Measurements from ENCODE around the gene MED1. TPM values are rescaled to one million over a fixed set of nuclear protein-coding genes. Genes with fewer than 3 reads are reported as not detected.
"Not testable (repeated sequence)": the region's sequence is repeated elsewhere in the genome, so short reads cannot be mapped to it uniquely, and the experiment has no call there.

Gene MED1
- total RNA-seq, 4 donors from 2014 or later = 20.8 to 38.3 (median 25.9) TPM

GRCh38 chr17:39483506-39483905 is 32.4 kb upstream of the MED1 start:
- WGBS, 2 donors = 98 to 99% methylated on average over 6 of the region's 6 CpGs
- peak in 1 of 2 donors; percentile 12 for DNase-seq (ENCODE audit: low spot score in 2 of 2)
- H3K4me3 ChIP-seq (ENCODE audit: low read depth, poor library complexity, severe bottlenecking) = no peak overlapping the region
- no peak for TF ChIP-seq POLR2A (IDR thresholded peaks at IDR 0.05)
- TF ChIP-seq CTCF (IDR thresholded peaks at IDR 0.05) = no peak
- intact Hi-C loops (cut with DNase I; ENCODE audit: low total_unique reads) = no loop called here

GRCh38 chr17:39479631-39480030 is 28.6 kb upstream of the MED1 start:
- 86 to 88% methylated on average over 8 of the region's 8 CpGs for WGBS, 2 donors
- H3K4me3 ChIP-seq (ENCODE audit: low read depth, poor library complexity, severe bottlenecking); intact Hi-C loops (cut with DNase I; ENCODE audit: low total_unique reads): not testable (repeated sequence)
- DNase-seq (ENCODE audit: low spot score in 2 of 2) = peak in 1 of 2 donors; percentile 23

DNA sequence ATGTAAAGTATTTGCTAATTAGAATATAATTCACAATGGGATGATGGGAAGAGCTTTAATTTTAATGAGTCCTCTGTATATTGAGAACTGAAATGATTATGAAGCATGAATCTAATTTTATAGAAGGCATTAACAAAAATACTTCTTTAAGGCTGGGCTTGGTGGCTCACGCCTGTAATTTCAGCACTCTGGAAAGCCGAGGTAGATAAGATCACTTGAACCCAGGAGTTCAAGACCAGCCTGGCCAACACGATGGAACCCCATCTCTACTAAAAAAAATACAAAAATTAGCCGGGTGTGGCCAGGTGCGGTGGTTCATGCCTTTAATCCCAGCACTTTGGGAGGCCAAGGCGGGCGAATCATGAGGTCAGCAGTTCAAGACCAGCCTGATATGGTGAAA is 22.2 kb upstream of the MED1 start:
- H3K4me3 ChIP-seq (ENCODE audit: low read depth, poor library complexity, severe bottlenecking) = no peak overlapping the region
- intact Hi-C loops (cut with DNase I; ENCODE audit: low total_unique reads) = no loop called here
- no peak for TF ChIP-seq POLR2A (IDR thresholded peaks at IDR 0.05)
- TF ChIP-seq CTCF (IDR thresholded peaks at IDR 0.05) = no peak
- DNase-seq (ENCODE audit: low spot score in 2 of 2) = no peak
- WGBS, 2 donors = 93 to 96% methylated on average over 7 of the region's 7 CpGs

- intact Hi-C loops (cut with DNase I; ENCODE audit: low total_unique reads); H3K4me3 ChIP-seq (ENCODE audit: low read depth, poor library complexity, severe bottlenecking); DNase-seq (ENCODE audit: low spot score in 2 of 2): not testable (repeated sequence)
- WGBS, 2 donors = 98 to 99% methylated on average over 11 of the region's 11 CpGs
Measured at GRCh38 chr17:39468610-39469009, 17.5 kb upstream of the MED1 start.

DNA sequence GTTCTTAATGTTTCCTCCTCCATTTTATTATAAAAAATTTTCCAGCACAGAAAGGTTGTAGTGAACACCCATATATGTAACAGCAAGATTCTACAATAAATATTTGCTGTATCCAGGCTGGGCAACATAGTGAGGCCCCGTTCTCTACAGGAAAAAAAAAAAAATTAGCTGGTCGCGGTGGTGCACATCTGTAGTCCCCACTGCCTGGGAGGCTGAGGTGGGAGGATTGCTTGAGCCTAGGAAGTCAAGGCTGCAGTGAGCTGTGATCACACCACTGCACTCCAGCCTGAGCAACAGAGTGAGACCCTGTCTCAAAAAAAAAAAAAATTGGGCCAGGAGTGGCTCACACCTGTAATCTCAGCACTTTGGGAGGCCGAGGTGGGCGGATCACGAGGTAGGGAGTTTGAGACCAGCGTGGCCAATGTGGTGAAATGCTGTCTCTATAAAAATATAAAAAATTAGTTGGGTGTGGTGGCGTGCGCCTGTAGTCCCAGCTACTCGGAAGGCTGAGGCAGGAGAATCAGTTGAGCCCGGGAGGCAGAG is 13.6 kb upstream of the MED1 start:
- intact Hi-C loops (cut with DNase I; ENCODE audit: low total_unique reads) = not testable (repeated sequence)

GRCh38 chr17:39462631-39463375 is 11.7 kb upstream of the MED1 start:
- H3K4me3 ChIP-seq (ENCODE audit: low read depth, poor library complexity, severe bottlenecking) = peak overlapping the region; percentile 61
- intact Hi-C loops (cut with DNase I; ENCODE audit: low total_unique reads) = no loop called here
- WGBS, 2 donors = 1 to 2% methylated on average over 24 to 28 of the region's 28 CpGs

More for the DNA sequence above, 13.6 kb upstream of the MED1 start:
- WGBS, 2 donors = 77 to 81% methylated on average over 11 of the region's 11 CpGs
- H3K4me3 ChIP-seq (ENCODE audit: low read depth, poor library complexity, severe bottlenecking) = not testable (repeated sequence)
- peak in 1 of 2 donors; percentile 70 for DNase-seq (ENCODE audit: low spot score in 2 of 2)

More at GRCh38 chr17:39462631-39463375, 11.7 kb upstream of the MED1 start:
- peak in 1 of 2 donors; percentile 84 for DNase-seq (ENCODE audit: low spot score in 2 of 2)
- no peak for TF ChIP-seq CTCF (IDR thresholded peaks at IDR 0.05)
- no peak for TF ChIP-seq POLR2A (IDR thresholded peaks at IDR 0.05)

Data from lower leg skin (tissue), 4 donors.